ENCODE measurements around the gene OR52B6. TPM values are rescaled to one million over a fixed set of nuclear protein-coding genes. Genes with fewer than 3 reads are reported as not detected.

The OR52B6 gene, protein sequence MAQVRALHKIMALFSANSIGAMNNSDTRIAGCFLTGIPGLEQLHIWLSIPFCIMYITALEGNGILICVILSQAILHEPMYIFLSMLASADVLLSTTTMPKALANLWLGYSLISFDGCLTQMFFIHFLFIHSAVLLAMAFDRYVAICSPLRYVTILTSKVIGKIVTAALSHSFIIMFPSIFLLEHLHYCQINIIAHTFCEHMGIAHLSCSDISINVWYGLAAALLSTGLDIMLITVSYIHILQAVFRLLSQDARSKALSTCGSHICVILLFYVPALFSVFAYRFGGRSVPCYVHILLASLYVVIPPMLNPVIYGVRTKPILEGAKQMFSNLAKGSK
- total RNA-seq (2014; rRNA removed; shearing (Covaris generic); ENCODE audit: low replicate concordance), result not detected in 2 replicates

- Histone ChIP-seq H3K4me3 (no peak within 1 kb of the TSS), H3K9me3 (no peaks in the 10 kb centered on the region), H3K36me3 (no peaks in the 10 kb centered on the region), H3K27me3 (no peaks in the 10 kb centered on the region; the same call in 1 of the 2 replicates)
- DNase-seq, result no peak
These were observed at the start of gene OR52B6 for GRCh38 chr11:5580577-5580976. Gene OR52B6, plus strand, starts transcription at chr11:5580877. Its CDS starts 0 bp downstream, at chr11:5580877.

- DNase-seq, result no peak
- H3K27me3 ChIP-seq, result no peaks in the 10 kb centered on the region
- H3K36me3 ChIP-seq, result no peaks in the 10 kb centered on the region
- peaks cover under 1% of the 10 kb centered on the region; the same call in 1 of the 2 replicates for H3K9me3 ChIP-seq
- no peak overlapping the region for H3K4me3 ChIP-seq
These were observed 49.4 kb upstream of the OR52B6 start for GRCh38 chr11:5531053-5531831.

DNA sequence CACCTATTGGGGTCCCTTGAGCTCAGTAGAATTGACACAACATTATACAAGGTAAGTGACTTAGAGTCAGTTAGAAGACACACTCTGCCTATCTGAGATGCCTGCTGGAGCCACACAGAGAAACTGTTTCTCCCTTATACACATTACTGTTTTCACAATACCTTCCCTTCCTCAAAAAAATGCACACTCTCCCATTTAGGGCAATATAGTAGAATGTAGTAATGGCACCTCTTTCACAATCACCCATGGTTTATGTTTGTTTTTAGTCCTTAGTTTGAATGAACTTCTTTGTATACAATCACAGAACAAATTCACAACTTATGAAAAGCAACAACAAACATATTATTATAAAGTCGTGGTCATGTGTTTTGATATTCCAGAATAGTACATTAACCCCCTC is 46.6 kb upstream of the OR52B6 start:
- DNase-seq, result no peak
- Histone ChIP-seq H3K36me3 (no peaks in the 10 kb centered on the region), H3K9me3 (peaks cover 6% of the 10 kb centered on the region), H3K27me3 (no peaks in the 10 kb centered on the region), H3K4me3 (no peak overlapping the region)

DNA sequence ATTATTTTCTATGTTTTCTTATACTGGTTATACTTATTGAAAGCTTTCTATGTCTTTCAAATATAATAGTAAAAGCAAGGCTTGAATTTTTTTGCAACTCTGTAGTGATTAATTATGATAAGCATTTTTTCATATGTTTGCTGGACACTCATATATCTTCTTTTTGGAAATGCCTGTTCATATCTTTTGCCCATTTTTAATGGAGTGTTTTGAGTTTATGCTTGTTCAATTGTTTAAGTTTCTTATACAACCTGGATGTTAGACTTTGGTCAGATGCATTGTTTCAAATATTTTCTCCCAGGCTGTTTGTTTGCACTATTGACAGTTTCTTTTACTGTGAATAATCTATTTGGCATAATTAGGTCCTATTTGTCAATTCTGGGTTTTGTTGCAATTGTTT is 44.2 kb upstream of the OR52B6 start:
- Histone ChIP-seq H3K9me3 (peaks cover 6% of the 10 kb centered on the region), H3K36me3 (no peaks in the 10 kb centered on the region), H3K4me3 (no peak overlapping the region), H3K27me3 (no peaks in the 10 kb centered on the region)
- no peak for DNase-seq

- no peak for DNase-seq
- Histone ChIP-seq H3K27me3 (no peaks in the 10 kb centered on the region), H3K4me3 (no peak overlapping the region), H3K36me3 (no peaks in the 10 kb centered on the region), H3K9me3 (peaks cover 3% of the 10 kb centered on the region)
These were observed 39.2 kb upstream of the OR52B6 start for GRCh38 chr11:5541427-5541826.

DNA sequence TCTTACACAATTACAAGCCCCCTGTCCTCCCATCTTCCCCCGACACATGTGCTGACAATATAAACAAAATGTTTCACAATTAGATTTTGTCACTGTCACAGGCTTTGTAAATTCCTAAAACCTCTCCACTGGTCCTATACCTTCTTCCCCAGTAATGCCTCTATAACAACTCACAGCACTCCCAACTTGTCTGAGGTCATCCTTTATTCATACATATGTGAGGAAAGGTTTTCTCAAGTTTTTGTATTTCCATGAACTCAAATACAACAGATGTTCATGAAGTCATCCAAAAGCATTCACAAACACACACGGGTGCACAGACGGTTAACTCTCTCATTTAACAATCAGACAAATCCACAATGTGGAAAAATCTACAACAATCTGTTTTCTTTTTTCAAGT is 34.2 kb upstream of the OR52B6 start:
- no peaks in the 10 kb centered on the region for H3K36me3 ChIP-seq
- DNase-seq, result no peak
- H3K4me3 ChIP-seq, result no peak overlapping the region
- H3K27me3 ChIP-seq, result no peaks in the 10 kb centered on the region
- H3K9me3 ChIP-seq, result no peaks in the 10 kb centered on the region

DNA sequence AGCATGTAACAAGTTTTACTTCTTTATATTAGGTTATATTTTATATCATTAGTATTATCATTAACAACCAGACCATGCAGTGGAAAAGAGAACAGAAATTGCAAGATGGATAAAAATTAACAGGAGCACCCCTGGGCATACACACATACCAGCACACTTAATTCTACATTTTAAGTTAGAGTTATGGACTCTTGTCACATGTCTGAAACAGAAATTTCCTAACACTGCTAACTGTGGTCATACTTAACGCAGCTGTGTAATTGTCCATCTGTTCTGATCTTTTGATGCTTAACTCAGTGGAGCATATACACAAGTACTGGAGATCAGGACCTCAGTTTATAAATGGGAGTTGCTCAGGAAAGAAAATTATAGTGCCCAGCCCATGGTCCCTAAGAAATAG is 32.7 kb upstream of the OR52B6 start:
- H3K27me3 ChIP-seq, result no peaks in the 10 kb centered on the region; the same call in 1 of the 2 replicates
- H3K9me3 ChIP-seq, result no peaks in the 10 kb centered on the region
- no peaks in the 10 kb centered on the region for H3K36me3 ChIP-seq
- H3K4me3 ChIP-seq, result no peak overlapping the region
- no peak for DNase-seq

DNA sequence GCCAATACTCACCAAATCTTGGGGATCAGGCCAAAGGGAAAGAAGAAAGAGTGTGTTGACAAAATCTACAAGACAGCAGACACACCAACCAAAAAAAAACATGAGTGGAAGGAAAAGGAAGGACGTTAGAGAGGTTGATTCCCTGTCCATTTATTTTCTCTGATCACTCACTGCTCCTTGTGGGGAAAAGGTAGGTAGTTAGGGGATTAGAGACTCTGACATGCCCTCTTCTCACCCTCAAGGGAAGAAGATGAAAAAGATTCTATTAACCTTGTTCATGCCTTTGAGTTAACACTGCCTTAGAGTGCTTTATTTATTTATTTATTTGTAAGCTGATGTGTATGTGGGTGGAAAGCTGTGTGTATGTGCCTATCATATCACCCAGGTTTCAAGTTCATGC is 32.2 kb upstream of the OR52B6 start, which contains the start of gene OR52H1:
TSS of gene OR52H1 (minus strand) at position 101 of the 400 bp plus-strand sequence. CDS start 3,035 bp downstream, outside the sequence.
- Histone ChIP-seq H3K36me3 (no peaks in the 10 kb centered on the region), H3K9me3 (no peaks in the 10 kb centered on the region), H3K27me3 (no peaks in the 10 kb centered on the region; the same call in 1 of the 2 replicates), H3K4me3 (no peak within 1 kb of the TSS)
- DNase-seq, result no peak

DNA sequence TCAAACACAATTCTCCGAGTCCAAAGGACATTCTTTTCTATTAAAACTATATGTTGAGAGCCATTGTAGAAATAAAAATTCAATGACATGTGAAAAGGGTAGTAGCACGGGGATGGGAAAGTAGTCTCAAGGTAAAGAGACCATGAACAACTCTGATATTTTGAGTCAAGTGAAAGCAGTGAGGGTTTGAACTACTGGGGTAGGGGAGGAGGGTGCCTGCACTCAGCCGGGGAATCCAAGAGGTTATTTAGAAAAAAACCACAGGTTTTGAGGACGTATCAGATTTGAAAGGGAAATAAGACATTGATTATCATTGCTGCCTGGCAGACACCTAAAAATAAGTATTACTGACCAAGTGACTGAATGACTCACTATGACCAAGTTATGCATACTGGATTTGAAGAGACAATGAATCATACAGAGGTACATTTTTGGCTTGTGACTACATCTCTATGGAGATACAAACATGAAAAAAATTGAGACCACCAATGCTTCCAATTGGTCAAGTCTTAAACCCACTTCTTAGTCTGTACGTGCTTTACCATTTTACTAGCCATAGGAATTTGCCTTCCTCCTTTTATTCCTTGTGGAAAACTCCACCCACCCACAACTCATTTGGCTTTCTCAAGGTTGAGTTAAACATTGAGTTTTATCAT is 30.1 kb upstream of the OR52B6 start:
- no peak overlapping the region for H3K4me3 ChIP-seq
- H3K9me3 ChIP-seq, result no peaks in the 10 kb centered on the region
- no peak for DNase-seq
- H3K27me3 ChIP-seq, result no peaks in the 10 kb centered on the region; the same call in 1 of the 2 replicates
- H3K36me3 ChIP-seq, result no peaks in the 10 kb centered on the region

DNA sequence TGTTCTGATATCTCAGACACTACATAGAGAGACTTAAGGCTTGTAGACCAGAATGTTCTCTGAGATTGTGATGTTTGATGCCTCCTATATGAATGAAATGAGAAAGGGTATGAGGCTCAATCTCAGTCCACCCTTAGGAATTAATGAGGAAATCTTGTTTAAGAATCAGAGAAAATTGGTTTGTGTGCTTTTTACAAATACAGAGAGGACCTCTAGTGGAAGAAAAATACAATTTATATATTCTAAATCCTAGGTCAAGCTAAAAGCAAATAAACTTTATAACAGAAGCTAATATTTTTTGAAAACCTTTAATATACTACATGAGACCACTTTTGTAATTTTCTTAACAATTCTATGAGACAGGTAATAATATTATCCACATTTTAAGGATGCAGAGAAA is 27.3 kb upstream of the OR52B6 start:
- Histone ChIP-seq H3K9me3 (no peaks in the 10 kb centered on the region), H3K27me3 (no peaks in the 10 kb centered on the region; the same call in 1 of the 2 replicates), H3K36me3 (no peaks in the 10 kb centered on the region), H3K4me3 (no peak overlapping the region)
- no peak for DNase-seq

DNA sequence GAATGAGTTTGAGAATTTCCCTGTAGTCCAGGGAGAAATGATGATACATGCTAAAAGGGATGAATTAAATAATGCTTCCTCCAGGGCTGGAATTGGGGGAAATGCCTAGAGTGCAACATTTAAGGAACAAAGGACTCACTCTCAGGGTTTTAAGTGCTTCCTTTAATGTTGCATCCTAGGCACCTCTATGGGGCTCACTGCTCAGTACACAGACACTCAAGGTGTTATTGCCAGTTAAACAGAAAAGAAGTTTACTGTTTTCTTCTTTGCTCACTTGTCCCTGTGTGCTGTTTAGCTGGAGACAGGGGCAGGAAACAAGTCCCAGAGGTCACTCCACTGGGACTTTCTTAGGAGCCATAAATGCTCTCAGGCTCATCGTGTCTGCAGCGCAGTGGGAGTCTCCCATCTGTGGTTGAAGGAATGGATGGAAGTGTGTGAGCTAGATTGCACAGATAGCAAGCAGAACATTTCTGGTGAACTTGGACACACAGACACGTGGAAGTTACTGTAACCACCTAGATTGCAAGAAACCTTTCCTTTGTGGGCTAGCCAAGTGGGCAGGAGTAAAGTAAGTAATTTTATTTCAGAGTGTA is 24.0 kb upstream of the OR52B6 start:
- Histone ChIP-seq H3K4me3 (no peak overlapping the region), H3K9me3 (no peaks in the 10 kb centered on the region), H3K36me3 (no peaks in the 10 kb centered on the region), H3K27me3 (no peaks in the 10 kb centered on the region; the same call in 1 of the 2 replicates)
- DNase-seq, result no peak

DNA sequence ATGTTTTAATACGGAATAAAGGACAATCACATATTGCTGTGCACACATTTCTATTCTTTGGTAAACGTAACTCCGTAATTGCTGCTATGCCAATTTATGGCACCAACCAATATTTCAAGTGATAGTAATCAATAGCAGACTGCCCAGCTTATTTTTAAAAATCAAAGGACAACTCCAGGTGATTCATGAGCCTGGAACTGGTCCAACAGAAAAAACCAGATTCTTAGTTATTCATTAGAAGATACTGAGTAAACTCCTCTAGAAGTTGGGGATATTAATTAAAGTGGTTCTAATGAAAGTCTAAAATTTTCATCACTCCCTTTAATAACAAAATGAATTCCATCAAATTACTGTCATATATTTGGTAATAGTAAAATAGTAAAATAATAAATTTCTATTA is 22.9 kb upstream of the OR52B6 start:
- H3K4me3 ChIP-seq, result no peak overlapping the region
- no peaks in the 10 kb centered on the region for H3K36me3 ChIP-seq
- DNase-seq, result no peak
- H3K27me3 ChIP-seq, result no peaks in the 10 kb centered on the region
- no peaks in the 10 kb centered on the region for H3K9me3 ChIP-seq

- no peaks in the 10 kb centered on the region for H3K9me3 ChIP-seq
- no peak for DNase-seq
These were observed 16.2 kb upstream of the OR52B6 start for GRCh38 chr11:5564259-5565019.

DNA sequence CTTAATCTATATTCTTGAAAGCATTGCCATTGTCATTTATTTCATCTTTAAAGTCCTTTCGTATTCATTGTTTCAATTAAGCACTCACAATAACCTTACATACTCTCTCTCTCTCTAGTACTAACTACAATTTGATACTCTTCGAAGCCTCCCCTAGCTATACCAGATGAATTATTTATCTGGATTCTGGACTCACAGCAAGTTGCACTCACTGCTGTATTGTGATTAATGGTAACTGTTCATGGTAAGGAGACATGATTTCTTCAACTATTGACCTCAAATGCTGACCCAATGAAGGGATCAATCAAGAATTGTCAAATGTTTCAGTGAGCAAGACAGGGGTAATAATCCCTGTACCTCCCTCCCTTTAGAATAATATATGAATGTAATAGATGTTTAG is 6.0 kb upstream of the OR52B6 start:
- Histone ChIP-seq H3K9me3 (no peaks in the 10 kb centered on the region), H3K27me3 (no peaks in the 10 kb centered on the region; the same call in 1 of the 2 replicates), H3K4me3 (no peak overlapping the region), H3K36me3 (no peaks in the 10 kb centered on the region)
- no peak for DNase-seq

More at GRCh38 chr11:5564259-5565019, 16.2 kb upstream of the OR52B6 start:
- Histone ChIP-seq H3K36me3 (no peaks in the 10 kb centered on the region), H3K4me3 (no peak overlapping the region), H3K27me3 (no peaks in the 10 kb centered on the region)

GRCh38 chr11:5575152-5575551 is 5.5 kb upstream of the OR52B6 start:
- H3K36me3 ChIP-seq, result no peaks in the 10 kb centered on the region
- DNase-seq, result no peak
- no peaks in the 10 kb centered on the region for H3K9me3 ChIP-seq
- no peaks in the 10 kb centered on the region; the same call in 1 of the 2 replicates for H3K27me3 ChIP-seq
- no peak overlapping the region for H3K4me3 ChIP-seq

DNA sequence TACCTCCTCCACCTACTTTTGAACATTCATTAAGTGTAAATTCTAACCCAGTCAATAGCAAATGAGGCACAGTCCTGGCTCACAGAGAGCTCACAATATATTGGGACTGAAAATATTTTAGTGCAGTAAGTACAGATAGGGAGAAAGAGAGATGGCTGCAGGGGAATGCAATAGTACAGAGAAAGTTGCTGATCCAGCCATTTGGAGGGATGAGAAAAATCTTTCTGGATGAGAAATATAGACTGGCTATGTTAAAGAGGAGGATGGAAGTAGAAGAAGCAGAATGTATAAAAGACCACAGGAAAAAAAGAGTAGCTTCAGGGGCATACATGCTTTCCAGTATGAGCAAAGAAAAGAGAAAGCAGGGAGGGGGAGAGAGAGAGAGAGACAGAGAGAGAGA is 3.6 kb upstream of the OR52B6 start:
- DNase-seq, result no peak
- Histone ChIP-seq H3K4me3 (no peak overlapping the region), H3K27me3 (no peaks in the 10 kb centered on the region; the same call in 1 of the 2 replicates), H3K36me3 (no peaks in the 10 kb centered on the region), H3K9me3 (no peaks in the 10 kb centered on the region)

Data from MG63 (cell line).